Right lung (tissue), 10 donors: ENCODE data around the gene TTC27. TPM values are rescaled to one million over a fixed set of nuclear protein-coding genes. Genes with fewer than 3 reads are reported as not detected.
"Not testable (repeated sequence)": the region's sequence is repeated elsewhere in the genome, so short reads cannot be mapped to it uniquely, and the experiment has no call there.

Experiments
- DNase-seq, 2 donors: peaks; one replicate each; pipeline ENCODE4 v3.0.0-alpha.2; 2013
- long read RNA-seq, 8 donors: transcript quantifications; one replicate each; lab custom pipeline, GENCODE V29; 2026
- polyA plus RNA-seq, 5 donors: library from polyadenylated mRNA; unstranded; fragments of 120-200 nt; gene quantifications; one replicate each; pipeline versions ENCODE4 v1.2.1 to v1.2.3, GENCODE V29; 2013; ENCODE audit warnings: inconsistent platforms in 1 of 5, low replicate concordance in 1 of 5; ENCODE audit not compliant: insufficient read length in 5 of 5, insufficient read depth in 1 of 5

The TTC27 gene
- polyA plus RNA-seq: 10 to 100 TPM; 16.8 to 26.4 (median 25.7) TPM
- long read RNA-seq, donor 1, partial matches to known transcripts: 0 of 4 reads
- long read RNA-seq, donor 1, other reads (novel, unspliced or antisense): 0 of 4 reads
- long read RNA-seq, donor 2, transcript TTC27-201 (20 exons, 2,876 nt): major isoform, 6 of 6 reads
- long read RNA-seq, donor 2, partial matches to known transcripts: 0 of 6 reads
- long read RNA-seq, donor 2, other reads (novel, unspliced or antisense): 0 of 6 reads
- long read RNA-seq, donor 3, partial matches to known transcripts: 6 of 8 reads
- long read RNA-seq, donor 3, other reads (novel, unspliced or antisense): 0 of 8 reads
- long read RNA-seq, donor 4: 0 reads
- long read RNA-seq, donor 5, partial matches to known transcripts: 0 of 4 reads
- long read RNA-seq, donor 5, other reads (novel, unspliced or antisense): 0 of 4 reads
- long read RNA-seq, donor 6, partial matches to known transcripts: 0 of 4 reads
- long read RNA-seq, donor 6, other reads (novel, unspliced or antisense): 0 of 4 reads
- long read RNA-seq, donor 7: 0 reads
- long read RNA-seq, donor 8, partial matches to known transcripts: 0 of 2 reads
- long read RNA-seq, donor 8, other reads (novel, unspliced or antisense): 0 of 2 reads

- peak; percentile 90 to 92 for DNase-seq
Measured at GRCh38 chr2:32627814-32628579, at the start of gene TTC27. Gene TTC27, plus strand, starts transcription at chr2:32628050. Its CDS starts 243 bp downstream, at chr2:32628293.

DNA sequence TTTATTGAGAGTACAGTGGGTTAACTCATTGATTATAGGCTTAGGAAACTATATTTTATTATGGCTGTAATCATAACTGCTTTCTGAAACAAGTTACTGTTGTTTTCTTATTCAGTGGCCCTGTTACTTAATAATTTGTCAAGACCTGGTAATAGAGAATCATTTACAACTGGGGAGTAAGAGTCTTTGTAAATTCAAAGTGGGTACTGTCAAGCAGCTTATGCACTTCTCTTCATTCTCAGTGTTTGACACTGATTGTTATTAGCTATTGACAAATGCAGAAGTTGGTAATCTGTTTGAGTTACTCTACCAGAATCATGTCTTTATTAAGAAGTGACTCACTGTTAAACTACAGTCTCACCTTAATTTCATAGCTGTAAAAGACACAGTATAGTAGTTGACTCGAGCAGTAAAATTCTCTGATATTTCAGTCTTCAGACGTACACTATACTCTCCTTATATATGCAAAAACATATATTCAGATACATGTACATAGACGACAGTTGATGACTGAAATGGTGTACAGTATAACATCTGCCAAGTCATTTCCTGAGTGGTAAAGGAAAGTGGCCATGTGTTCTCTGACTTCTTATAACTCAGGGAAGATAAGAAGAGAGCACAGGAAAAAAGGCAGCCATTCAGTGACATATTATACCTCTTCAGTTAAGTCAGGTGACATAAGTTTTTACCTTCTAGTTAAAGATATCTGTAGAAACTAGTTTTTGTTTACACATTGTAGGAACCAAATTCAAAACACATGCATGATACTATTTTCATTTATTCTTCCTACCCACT is 36.0 kb upstream of the TTC27 start:
- no peak for DNase-seq

DNA sequence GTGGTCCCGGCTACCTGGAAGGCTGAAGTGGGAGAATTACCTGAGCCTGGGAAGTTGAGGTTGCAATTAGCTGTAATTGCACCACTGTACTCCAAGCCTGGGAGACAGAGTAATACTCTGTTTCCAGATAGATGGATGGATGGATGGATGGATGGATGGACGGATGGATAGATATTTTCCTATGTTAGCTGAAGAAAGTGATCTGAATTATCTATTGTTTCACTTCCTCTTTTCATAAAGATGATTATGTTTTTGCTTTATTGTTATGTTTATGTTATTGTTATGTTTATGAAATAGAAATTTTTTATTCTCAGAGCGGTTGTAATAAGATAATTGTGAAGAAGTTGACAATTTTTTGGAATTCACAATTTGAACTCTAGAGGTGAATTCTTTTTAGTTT is 33.3 kb upstream of the TTC27 start:
- no peak for DNase-seq

- no peak for DNase-seq
Measured at GRCh38 chr2:32611366-32611765, 16.5 kb upstream of the TTC27 start.

GRCh38 chr2:32611771-32612170 is 16.1 kb upstream of the TTC27 start:
- no peak for DNase-seq

DNA sequence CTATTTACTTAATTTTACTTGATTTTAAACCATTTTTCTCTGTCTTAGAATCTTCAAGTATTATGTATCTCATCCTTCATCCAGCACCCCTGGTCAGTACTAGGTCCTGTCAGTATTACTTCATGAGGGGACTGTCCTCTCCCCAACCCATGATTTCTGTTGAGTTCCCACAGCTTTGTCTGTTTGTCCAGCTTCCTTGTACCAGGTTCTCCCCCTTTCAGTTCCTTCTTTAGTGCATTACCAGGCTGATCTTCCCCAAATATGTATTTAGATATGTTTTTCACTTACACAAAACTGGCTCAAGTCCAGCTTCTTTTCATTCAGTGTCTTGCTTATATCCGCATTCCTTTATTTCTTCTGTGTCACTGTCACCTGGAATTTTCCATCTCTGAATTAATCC is 13.8 kb upstream of the TTC27 start:
- no peak for DNase-seq

GRCh38 chr2:32617599-32618189 is 10.2 kb upstream of the TTC27 start:
- DNase-seq: no peak

DNA sequence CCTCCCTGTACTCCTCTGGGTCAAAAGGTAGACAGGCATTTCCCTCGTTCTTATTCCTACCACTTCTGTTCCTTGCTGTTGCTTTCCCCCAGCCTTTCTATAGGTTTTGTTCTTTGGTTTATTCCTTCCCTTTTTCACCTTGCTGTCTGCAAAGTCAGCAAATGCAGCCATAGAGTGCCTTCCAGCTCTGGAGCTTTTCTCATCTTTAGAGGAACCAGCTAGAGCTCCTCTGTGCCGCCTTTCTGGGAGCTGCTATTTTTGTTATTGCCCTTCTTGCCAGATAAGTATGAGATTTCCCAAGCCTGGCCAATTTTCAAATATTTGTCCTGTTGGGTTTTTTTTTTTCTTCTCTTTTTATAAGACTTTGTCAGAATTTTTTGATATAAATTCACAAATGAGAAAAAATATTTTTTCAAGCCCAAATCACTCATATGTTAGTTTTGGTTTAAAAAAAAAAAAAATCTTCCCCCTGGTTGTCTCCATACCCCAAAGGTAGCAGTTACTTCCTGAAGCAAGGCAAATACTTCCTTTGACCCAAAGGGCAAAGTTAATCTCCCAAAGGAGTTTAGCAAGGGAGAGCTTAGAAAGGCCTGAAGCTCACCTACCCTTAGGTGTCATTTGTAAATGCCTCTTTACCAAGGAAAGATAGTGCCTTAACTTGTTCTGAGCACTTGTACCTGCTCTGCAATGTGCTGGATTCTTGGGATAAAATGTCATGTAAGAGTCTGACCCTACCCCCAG is 5.1 kb upstream of the TTC27 start:
- peak in 1 of 2 donors; percentile 8 for DNase-seq

GRCh38 chr2:32623311-32623706 is 4.5 kb upstream of the TTC27 start:
- no peak for DNase-seq

GRCh38 chr2:32624812-32625211 is 3.0 kb upstream of the TTC27 start:
- DNase-seq: no peak

DNA sequence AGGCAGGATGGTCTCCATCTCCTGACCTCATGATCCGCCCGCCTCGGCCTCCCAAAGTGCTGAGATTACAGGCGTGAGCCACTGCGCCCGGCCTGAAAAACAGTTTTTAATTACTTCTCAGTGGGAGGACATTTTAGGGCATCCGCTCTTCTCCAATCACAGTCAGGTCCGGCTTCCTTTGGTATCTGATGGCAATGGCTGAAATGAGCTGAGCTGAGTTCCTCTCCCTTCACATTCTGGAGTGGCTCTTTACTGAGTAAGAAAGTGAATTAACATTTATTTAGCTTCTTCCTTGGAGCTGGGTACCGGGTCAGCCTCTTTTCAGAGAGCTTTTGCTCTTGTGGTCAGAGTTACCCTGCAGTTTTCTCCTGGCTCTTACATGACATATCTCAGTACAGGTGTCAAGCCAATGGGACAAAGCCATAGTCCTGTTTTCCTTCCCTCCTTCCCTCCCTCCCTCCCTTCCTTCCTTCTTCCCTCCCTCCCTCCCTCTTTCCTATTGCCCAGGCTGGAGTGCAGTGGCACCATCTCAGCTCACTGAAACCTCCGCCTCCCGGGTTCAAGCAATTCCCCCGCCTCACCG is 1.1 kb upstream of the TTC27 start:
- no peak for DNase-seq

DNA sequence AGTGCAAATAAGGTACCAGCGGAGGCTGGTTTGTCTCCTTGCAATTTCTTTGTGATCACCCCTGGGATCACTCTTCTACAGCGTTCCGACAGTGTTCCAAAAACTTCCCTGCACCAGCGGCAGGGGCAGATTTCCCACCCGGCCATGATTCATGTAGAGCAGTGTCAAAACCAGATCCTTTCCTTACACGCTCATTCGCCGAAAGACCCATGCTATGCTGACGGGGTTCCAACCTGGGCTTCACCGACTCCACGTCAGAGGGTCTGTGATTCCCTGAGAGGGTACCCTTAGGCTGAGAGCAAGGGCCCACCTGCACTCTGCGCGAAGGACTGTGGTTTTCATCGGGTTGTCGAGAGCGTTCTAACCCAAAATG is 423 bp upstream of the TTC27 start:
- no peak for DNase-seq

DNA sequence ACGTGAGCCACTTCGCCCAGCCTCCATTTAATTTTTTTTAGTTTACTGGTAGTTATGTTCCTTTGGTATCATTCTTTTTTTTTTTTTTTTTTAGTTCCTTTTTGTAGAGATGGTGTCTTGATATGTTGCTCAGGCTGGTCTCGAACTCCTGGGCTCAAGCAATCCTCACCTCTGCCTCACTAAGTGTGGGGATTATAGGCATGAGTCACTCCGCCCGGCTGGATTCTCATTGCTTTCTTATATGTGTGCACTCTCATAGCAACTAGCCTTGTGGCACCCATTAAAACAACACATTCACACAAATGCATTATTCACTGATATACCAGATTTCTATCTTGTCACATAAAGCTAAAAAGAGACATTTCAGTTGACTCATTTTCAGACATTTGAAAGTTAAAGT is 4.2 kb downstream of the TTC27 start:
- no peak for DNase-seq

GRCh38 chr2:32633040-32633439 is 5.2 kb downstream of the TTC27 start:
- no peak for DNase-seq

- DNase-seq: not testable (repeated sequence)
Measured at GRCh38 chr2:32638548-32638947, 10.7 kb downstream of the TTC27 start.

DNA sequence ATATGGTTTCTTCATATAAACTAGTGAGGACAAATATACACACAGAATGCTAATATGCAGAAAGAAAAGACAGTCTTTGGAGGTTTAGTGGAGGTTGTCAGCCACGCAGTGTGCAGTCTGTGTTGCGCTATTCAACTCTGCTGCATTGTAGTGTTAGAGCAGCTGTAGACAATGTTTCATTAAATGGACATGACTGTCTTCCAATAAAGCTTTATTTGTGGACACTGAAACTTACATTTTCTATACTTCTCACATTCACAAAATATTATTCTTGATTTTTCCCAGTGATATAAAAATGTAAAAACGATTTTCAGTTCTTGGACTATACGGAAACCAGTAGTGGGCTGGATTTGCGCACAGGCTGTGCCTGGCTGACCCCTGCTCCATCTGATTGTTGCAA is 13.3 kb downstream of the TTC27 start:
- no peak for DNase-seq

DNA sequence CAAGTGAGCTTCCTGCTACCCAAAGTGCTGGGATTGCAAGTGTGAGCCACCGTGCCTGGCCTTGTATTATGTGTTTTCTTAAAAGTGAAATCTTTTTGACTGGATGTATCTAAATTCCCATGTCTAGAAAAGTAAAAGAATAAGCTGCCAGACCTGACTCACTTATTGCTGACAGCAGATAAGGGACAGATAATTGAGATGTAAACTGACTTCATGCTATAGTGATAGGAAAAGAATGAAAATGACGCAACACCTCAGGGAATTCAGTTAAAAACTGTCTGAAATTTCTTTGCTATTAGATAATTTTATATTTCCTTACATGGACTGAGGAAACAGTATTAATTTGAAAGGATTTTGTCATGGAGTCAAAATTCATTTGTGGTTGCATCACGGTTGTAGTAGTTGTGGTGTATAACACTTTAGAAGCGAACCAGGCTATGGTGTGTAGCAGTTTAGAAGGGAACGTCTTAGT is 19.4 kb downstream of the TTC27 start:
- DNase-seq: peak in 1 of 2 donors; percentile 6

DNA sequence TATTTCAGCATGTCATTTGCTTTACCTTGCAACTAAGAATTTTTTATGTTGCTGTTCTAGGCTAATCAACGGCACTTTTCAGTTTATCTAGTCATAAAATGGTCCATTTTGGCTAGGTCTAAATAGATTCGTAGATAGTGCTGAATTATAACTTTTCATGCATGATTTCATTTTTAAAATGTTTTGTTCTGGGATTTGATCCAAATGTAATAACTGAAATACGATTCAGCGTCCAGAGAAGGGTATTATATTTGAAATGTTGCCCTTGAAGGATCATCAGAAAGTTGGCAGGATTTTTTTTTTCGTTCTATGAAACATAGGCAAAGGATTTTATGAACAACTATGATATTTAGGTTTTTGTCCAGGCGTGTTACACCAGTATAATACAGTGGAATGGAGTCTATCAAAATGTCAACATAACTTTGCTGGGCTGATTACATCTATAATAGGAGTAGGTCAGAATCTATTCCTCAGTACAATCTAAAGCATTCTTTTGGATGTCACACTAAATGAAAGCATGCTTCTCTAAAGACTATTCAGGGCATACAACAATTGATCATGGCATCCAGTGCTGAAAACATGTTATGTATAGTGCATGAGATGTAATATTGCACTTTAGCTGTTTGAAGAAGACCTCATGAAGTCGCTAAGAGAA is 24.8 kb downstream of the TTC27 start:
- DNase-seq: peak in 1 of 2 donors; percentile 1

DNA sequence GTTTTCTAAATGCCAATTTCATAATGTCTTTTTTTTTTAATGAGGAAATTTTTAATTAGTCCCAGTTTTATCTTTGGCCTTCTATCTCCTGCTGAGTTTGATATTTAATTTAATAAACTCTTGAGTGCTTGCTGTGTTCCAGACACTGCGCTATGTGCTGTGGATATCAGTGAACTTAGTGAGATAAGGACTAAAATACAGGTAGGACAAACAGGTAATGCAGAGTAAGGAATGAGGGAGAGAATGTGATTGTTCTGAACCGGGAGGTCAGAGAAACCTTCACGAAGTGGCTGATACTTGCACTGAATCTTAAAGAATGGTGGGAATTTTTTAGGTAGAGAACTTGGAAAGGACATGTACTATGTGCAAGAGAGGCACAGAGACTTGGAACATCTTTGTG is 28.2 kb downstream of the TTC27 start:
- DNase-seq: no peak

DNA sequence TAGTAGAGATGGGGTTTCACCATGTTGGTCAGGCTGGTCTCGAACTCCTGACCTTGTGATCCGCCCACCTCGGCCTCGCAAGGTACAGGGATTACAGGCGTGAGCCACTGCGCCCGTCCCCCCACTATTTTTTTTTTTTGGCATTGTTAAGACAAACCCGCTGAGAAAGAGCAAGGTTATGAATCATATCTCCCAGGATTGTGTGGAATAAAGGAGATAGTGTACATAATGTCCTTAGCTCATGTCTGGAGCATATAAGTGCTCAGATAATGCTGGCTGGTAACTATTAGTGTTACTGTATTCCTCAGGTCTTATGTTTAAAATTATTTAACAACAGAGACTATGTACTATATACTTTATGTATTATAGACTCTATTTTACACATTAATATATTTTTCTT is 36.0 kb downstream of the TTC27 start:
- no peak for DNase-seq
